Measurements from ENCODE around the gene DCLK3.

The DCLK3 gene

DNA sequence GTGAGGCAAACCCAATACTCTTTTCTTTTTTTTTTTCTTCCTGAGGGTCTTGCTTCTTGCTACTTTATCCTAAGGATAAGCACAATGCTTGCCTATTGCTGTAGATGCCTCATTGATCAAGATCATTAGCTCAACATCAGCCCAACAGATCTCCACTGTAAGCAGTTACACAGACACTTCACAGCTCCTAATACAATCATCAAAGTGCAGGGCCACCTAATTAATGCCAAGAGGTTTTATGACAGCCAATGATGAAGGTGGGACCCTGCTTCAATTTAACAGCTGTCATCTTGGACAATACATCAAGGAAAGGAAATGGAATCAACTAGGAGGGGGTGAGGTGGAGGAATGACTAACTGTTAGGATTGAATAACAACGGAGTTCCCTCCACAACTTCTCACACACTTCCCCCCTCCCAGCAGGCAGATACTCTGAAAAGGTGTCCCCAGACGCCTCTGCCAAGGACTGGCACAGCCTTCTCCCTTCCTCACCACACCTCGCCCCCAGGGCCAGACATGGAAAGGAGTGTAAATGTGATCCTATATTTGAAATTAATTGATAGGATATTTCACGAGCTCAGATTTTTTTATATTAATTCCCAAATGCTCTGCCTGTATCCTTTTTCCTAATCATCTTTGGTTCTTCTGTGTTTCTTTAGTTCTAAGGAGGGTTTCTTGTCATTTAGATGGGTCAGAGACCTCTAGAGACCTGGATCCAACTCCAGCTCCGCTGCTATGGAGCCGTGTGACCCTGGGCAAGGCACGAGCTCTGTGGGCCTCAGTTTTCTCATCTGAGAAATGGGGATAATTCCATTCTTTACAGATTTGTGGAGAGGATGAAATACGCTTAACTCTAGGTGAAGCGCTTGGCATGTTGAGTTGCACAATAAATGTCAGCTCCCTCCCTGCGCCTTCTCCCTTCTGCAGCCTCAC lies 1.2 kb downstream of the DCLK3 start:
- DNase-seq: no peak

GRCh38 chr3:36761779-36762178 lies 2.6 kb downstream of the DCLK3 start:
- DNase-seq: no peak

- DNase-seq: no peak
Observed at GRCh38 chr3:36756269-36756668, 8.1 kb downstream of the DCLK3 start.

DNA sequence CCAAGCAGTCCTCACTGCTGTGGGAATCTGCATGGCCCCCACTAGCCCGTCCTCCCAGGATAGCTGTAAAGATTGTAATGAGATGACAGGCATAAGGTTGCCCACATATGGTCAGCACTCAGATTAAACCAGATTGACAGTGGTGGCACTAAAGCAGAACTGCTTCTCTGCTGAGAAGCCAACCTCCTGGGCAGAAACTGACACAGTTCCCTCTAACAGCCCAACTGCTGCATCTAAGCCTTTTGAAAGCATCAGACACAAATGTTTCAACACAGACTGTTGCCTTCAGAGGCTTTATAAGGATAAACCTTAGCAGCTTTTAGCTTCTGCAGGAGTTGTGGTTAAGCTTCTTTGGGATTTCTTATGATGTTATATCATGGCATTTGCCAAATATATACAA lies 13.0 kb downstream of the DCLK3 start:
- DNase-seq: no peak

- no peak for DNase-seq
Observed at GRCh38 chr3:36750737-36751136, 13.6 kb downstream of the DCLK3 start.

- no peak for DNase-seq
Observed at GRCh38 chr3:36744763-36745162, 19.6 kb downstream of the DCLK3 start.

- DNase-seq: no peak
Observed at GRCh38 chr3:36743826-36744225, 20.5 kb downstream of the DCLK3 start.

- no peak for DNase-seq
Observed at GRCh38 chr3:36741285-36741684, 23.1 kb downstream of the DCLK3 start.

- DNase-seq: no peak
Observed at GRCh38 chr3:36740787-36741186, 23.6 kb downstream of the DCLK3 start.

- no peak for DNase-seq
Observed at GRCh38 chr3:36738702-36739101, 25.7 kb downstream of the DCLK3 start.

- no peak for DNase-seq
Observed at GRCh38 chr3:36736301-36736700, 28.1 kb downstream of the DCLK3 start.

- no peak for DNase-seq
Observed at GRCh38 chr3:36734742-36735141, 29.6 kb downstream of the DCLK3 start.

DNA sequence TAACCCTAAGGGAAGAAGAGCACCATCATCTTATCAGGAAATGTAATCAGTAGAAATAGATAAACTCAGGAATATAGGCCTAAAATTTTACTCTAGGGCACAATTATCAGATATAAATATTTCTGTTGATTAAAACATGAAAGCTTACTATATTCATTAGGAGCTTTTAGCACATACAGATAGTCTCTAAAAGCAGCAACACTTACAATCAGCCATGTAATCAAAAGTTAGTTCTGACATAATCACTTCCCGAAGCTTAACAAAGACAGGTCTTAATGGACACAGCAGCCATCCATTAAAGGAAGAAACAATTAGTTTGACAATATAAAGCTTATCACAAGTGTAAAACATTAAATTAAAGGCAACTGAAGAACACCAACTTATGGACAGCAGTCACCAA lies 30.6 kb downstream of the DCLK3 start:
- DNase-seq: no peak

DNA sequence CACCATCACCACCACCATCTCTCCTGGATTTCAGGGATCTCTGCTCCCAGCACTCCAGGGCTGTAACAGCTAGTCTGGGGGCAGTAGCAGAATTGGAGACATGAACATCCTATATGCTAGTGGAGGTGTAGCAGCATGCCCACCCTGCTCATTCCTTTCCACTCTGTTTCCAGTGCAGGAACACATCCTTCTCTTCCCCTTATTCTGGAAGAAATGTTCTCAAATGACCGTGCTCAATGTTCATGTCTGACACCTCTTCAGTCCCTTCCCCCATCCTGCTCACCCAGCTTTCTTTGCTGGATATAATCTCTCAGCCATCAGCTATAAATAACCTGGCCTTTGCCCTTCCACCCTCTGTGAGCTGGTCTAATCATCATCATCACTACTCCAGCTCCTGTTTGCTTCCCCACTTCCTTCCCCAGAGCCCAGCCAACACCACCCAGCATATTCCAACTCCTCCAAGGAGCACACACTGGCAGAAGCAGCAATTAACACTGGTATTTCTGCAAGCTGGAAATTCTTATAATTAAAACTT lies 31.1 kb downstream of the DCLK3 start:
- DNase-seq: no peak

DNA sequence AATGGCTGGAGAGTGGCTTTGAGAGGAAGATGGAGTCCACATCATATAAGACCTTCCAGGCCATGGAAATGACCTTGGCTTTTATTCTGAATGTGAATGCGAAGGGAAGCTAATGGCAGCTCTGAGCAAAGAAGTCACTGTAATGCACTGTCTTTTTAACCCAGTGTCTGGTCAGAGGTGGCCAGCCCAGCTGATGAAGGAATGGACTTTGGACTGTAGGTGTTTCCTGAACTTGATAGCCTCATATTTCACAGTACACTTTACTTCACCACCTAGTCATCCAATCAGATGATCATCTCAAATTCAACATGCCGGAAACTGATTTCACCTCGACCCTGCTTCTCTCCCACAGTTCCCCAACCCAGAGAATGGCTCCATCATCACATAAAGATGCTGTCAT lies 33.4 kb downstream of the DCLK3 start:
- no peak for DNase-seq

GRCh38 chr3:36729204-36730056 lies 34.9 kb downstream of the DCLK3 start:
- DNase-seq: peak; percentile 81

DNA sequence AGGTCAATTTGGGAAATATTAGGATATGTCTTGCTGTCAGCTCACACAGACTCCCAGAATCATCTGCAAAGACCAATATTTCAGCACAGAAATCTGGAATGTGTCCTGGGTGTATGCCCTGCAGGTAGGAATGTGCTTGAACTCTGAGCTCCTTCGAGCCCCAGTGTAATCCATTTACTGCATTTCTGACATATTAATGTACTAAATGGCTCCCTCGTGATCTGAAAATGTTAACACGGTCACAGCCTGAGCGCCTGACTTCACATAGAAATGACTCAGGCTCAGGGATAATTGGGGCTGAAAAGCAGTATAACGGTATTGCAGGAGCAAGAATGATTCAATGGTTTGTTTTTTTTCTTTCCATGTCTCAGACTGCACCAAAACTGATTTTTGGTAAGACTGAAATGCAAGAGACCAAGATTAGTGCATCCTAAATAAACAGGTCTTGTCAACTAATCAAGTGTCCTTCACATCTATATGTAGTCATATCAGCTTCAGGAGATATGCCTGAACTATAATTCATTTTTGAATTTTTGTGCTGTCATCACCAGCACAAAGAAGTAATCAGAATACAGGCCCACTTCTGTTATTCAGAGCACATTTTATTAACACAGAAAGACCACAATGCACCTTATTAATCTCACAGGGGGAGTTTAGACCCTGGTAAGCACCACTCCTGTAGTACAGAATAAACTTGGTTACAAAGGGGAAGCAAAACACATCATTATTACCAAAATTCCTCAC lies 49.8 kb downstream of the DCLK3 start:
- peak; percentile 44 for DNase-seq

DNA sequence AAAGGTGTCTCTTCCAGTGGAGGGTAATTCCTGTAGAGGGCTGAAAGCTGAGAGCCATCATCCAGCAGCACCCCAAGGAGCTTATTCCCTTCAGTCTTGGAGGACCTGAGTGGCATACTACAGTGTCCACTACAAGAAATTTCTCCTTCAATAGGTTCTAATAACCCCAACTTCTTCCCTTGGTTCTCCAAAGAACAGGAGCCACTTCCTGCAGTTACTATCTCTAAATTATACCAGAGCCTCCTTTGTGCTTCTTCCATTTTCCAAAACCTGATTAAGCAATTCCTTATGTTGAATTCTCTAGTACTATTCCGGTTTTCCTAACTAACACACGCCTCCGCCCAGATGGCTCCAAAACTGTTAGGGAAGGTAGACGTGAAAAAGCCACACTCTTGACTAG lies 50.4 kb downstream of the DCLK3 start:
- DNase-seq: no peak

DNA sequence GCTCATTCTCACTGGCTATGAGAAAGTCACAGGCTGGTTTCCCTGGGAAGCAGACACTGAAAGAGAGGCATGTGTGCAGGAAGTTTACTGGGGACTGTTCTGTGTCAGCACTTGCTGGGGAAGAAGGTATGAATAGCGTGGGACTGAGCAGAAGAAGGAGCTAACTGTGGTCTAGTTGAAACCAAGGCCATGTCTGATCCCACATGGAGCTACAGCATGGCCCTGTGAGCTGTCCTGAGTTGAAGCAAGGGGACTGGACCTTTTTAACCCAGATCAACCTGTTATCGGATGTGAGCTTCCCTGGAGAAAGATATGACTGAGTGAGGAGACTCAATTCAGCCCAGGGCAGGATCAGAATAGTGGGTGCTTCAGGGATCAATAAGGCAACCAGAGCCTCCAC lies 53.7 kb downstream of the DCLK3 start:
- DNase-seq: no peak

- DNase-seq: no peak
Observed at GRCh38 chr3:36709826-36710365, 54.5 kb downstream of the DCLK3 start.

GRCh38 chr3:36709281-36709680 lies 55.1 kb downstream of the DCLK3 start:
- DNase-seq: no peak

DNA sequence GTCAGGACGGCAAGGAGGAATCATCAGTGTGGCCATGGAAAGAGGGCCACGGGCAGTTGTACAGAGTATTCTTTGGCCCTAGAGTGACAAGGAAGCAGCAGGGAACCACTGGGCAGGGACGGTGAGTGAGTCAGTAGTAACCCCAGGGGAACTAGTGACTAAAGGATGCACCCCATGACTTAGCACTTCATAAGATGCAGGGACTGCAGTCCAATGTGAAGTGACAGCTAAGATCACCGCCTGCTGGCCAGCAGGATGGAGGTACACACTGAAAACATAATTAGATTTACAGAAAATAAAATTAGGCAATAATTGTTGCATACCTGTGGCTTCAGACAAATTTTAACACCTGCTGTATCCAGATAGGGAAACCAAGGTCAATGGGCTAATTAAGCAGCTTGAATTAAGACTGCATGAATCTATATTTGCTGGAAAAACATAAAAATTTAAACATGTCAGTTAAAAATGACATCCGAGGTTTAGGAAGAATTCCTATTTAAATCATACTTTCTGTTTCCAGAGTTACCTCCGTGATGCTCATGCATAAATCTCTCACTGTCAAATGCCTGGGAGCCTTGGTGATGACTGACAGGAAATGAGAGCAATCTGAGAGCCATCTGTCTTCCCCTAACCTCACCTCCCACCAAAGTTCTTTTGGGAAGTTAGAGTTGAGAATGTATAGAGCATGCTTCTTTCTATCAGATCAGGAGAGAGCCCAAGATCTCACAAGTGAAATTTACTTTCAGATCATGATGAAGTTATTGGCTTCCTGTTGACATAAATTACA lies 56.5 kb downstream of the DCLK3 start:
- peak; percentile 28 for DNase-seq

Measured in eye (tissue), 1 donor.